NCI-H1048 (cell line): ENCODE measurements around the gene ZNF792.
"Not testable (repeated sequence)": the region's sequence is repeated elsewhere in the genome, so short reads cannot be mapped to it uniquely, and the experiment has no call there.

Experiments
- DNase-seq: peaks from one replicate; lab custom pipeline; 2025; lab: John Stamatoyannopoulos, UW

Gene ZNF792

GRCh38 chr19:34925278-34925855 lies 38.7 kb downstream of the ZNF792 start:
- no peak for DNase-seq

GRCh38 chr19:34920090-34920786 lies 43.8 kb downstream of the ZNF792 start:
- not testable (repeated sequence) for DNase-seq

GRCh38 chr19:34918190-34918589 lies 45.8 kb downstream of the ZNF792 start:
- no peak for DNase-seq

GRCh38 chr19:34917144-34917543 lies 46.9 kb downstream of the ZNF792 start:
- not testable (repeated sequence) for DNase-seq

- DNase-seq, result no peak
Measured at GRCh38 chr19:34910770-34911169, 53.3 kb downstream of the ZNF792 start.
